ENCODE results near the gene RPRD1A.

DNA sequence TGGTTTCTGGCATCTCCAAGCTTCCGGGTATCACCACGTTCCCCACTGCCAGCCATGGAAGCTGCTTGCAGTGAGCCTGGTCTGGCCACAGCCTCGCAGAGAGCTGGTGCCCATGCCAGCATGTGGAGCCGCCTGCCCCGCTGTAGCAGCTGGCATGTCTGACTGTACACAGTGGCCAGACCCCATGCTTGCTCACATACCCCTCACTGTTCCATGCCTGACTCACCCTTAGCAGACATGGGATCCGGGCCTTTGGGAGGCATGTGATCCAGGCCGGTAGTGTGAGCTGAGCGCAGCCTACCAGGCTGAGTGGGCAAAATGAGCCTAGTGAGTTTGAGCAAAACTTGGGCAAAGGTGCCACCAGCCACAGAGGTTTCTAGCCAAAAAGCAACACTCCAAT lies 18.8 kb upstream of the RPRD1A start:
- TF ChIP-seq, protein P1, sequence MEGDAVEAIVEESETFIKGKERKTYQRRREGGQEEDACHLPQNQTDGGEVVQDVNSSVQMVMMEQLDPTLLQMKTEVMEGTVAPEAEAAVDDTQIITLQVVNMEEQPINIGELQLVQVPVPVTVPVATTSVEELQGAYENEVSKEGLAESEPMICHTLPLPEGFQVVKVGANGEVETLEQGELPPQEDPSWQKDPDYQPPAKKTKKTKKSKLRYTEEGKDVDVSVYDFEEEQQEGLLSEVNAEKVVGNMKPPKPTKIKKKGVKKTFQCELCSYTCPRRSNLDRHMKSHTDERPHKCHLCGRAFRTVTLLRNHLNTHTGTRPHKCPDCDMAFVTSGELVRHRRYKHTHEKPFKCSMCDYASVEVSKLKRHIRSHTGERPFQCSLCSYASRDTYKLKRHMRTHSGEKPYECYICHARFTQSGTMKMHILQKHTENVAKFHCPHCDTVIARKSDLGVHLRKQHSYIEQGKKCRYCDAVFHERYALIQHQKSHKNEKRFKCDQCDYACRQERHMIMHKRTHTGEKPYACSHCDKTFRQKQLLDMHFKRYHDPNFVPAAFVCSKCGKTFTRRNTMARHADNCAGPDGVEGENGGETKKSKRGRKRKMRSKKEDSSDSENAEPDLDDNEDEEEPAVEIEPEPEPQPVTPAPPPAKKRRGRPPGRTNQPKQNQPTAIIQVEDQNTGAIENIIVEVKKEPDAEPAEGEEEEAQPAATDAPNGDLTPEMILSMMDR (IDR thresholded peaks at IDR 0.05), result no peak
- TF ChIP-seq EP300 (IDR thresholded peaks at IDR 0.05) (no peak), POLR2A (IDR thresholded peaks at IDR 0.05) (no peak)

All from sigmoid colon (tissue), 4 donors.